GM12873 (cell line): ENCODE results near the gene INPP5K.

Experiments
- TF ChIP-seq, protein P1 (sequence below): IDR thresholded peaks from 2 replicates; pipeline ENCODE4 v1.5.1; 2012; ENCODE audit warnings: low read depth, mild to moderate bottlenecking, moderate library complexity, low read length, control low read depth; ENCODE audit not compliant: insufficient read depth; ENCODE audit errors: missing control alignments

The INPP5K gene

DNA sequence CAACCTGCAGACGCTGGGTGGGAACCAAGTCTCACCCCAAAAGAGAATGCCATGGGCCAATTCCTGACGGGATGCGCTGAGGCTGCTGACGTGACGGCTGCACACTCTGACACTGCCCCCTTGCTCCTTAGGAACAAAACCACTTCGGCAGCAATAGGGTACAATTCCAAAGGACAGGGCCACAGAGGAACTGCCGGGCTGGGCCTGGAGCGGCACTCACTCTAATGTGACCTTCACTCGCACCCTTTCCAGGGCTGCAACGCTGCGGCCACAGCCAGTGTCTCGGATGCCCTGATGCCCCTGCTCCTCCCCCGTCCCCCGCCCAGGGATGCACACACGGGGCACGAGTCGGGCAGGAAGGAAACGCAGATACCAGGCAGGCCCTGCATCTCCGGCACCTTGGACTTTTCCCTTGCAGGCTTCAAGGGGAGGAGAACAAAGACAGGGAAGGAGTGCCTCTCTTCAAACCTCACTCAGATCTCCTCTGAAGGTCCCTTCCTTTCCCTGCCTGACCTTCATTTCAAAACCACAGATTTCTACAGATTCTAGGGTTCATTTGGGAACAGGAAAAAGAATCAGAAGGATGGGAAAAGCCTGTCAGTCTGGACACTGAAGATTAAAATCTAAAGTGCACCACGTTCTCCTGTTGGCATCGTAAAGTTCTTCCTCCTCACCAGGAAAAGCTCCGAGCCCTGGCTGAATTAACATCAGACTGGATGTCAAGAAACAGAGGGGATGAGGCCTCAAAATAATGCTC lies 43.9 kb upstream of the INPP5K start:
- TF ChIP-seq, protein P1, sequence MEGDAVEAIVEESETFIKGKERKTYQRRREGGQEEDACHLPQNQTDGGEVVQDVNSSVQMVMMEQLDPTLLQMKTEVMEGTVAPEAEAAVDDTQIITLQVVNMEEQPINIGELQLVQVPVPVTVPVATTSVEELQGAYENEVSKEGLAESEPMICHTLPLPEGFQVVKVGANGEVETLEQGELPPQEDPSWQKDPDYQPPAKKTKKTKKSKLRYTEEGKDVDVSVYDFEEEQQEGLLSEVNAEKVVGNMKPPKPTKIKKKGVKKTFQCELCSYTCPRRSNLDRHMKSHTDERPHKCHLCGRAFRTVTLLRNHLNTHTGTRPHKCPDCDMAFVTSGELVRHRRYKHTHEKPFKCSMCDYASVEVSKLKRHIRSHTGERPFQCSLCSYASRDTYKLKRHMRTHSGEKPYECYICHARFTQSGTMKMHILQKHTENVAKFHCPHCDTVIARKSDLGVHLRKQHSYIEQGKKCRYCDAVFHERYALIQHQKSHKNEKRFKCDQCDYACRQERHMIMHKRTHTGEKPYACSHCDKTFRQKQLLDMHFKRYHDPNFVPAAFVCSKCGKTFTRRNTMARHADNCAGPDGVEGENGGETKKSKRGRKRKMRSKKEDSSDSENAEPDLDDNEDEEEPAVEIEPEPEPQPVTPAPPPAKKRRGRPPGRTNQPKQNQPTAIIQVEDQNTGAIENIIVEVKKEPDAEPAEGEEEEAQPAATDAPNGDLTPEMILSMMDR: no peak

DNA sequence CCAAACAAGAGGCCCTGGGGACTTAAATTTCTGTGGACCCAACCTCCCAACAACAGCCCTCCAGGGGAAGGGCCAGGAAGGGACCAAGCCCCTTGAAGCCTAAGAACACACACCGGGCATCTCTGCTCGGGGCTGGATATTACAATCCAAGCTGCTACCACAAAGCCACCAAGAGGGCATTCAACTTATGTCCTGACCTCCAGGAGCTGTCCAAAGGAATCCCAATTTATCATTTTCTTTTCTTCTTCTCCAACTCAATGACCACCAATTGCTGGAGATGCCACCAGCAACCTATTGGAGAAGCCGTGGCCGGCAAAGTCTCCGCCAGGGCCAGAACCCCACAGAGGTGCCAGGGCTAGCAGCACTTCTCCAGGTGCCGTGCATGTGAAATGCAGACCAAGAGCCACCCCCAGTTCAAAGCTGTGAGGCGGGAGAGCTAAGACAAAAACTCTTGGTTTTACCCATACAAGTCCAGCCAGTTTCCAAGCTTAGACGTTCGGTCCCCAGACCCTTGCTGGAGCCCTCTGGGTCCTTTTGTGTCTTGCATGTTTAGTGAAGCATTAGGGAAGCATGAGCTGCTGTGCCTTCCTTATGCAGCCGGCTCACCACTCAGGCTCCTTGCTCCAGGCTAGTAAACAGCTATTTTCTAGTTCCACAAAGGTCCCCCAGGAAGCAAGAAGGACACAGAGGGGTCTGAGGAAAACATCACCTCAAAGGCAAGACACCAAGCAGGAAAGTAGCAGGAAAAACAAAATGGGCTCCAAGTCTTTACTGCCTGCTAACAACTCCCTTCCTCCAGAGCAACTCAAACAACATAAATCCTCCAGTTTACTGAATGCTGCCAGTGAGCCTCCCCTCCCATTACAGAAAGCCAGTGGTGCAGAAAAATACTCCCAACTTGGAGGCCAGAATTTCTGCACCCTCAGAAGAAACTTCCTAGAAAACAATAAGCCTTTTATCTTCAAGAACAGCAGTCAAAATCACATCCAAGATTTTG lies 42.9 kb upstream of the INPP5K start:
- TF ChIP-seq, protein P1: no peak

DNA sequence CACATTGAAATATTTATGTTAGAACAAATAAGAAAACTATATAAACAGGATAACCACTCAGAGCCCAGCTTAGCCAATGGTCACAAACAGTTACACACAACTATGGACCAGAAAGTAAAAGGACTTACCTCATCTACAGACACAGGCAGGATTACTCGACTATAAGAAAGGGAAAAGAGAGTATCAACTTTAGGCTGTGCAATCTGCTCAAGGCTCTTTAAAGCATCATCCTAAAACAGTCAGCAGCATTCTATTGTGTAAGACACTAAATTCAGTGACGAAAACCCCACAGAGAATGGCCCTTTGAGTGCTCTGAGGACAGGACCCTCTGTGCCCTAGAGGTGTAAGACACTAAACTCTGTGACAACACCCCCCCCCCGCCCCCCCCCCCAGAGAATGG lies 42.0 kb upstream of the INPP5K start:
- TF ChIP-seq, protein P1: no peak

DNA sequence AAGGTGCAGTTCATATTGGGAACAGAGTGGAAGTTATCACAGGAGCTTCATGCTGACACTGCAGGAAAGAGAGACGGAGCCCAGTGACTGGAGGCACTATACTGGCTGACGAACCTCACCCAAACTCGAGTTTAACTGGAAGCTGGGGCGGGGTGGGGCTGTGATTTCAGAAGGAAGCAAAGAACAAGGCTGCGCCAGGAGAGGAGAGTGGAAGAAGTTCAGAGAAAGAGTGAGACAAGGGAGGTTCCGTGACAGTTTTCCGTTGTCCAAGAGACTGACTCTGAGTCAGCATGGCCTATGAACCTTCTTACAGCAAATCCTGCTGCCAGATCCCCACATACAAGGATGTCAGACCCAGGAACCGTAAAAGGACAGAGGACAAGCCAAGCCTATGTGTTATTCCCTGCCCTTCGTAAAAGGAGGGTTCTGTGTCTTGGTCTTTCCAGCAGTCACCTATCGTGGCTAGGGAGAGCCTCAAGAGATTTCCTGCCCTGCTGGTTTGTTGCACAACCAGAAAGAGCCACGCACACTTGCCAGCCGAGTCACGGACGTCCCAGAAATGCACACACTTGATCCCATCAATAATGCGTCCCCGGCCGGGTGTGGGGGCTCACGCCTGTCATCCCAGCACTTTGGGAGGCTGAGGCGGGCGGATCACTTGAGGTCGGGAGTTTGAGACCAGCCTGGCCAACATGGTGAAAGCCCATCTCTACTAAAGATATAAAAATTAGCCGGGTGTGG lies 41.1 kb upstream of the INPP5K start:
- TF ChIP-seq, protein P1: no peak

DNA sequence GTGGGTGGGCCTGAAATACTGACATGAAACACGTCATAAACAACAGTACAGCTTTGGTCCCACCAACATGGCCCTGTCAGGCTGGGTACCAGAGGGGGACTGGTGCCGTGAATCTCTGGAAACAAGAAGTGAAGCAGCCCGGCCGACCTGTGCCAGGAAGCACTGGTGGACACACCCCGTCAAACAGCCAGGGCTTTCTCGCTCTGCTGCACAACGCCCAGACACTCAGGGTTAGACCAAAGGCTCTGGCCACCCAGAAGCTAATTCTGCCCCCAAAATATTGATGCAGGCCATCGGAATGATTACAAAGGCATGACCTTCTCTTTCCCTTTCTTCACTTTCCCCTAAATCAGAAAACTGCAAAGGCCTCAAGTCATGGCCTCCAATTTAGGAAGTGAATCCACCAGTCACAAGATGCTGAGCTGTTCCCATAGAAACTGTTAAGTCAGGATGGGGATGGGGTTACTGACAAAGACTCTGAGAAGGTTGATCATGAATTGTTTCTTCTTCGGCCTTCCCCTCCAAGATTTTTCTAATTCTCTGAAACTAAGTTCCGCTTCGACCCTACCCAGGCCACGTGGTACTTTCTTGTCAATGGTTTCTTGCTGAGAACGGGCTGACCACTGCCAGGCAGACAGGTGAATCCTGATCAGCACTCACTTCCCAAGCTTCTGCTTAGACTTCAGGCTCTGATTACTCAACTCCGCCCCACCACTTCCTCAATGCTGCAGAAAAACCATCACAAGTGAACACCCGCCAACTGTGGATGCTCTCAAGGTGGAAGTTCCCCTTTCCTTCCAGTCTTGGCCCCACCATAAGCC lies 39.4 kb upstream of the INPP5K start:
- TF ChIP-seq, protein P1: no peak

DNA sequence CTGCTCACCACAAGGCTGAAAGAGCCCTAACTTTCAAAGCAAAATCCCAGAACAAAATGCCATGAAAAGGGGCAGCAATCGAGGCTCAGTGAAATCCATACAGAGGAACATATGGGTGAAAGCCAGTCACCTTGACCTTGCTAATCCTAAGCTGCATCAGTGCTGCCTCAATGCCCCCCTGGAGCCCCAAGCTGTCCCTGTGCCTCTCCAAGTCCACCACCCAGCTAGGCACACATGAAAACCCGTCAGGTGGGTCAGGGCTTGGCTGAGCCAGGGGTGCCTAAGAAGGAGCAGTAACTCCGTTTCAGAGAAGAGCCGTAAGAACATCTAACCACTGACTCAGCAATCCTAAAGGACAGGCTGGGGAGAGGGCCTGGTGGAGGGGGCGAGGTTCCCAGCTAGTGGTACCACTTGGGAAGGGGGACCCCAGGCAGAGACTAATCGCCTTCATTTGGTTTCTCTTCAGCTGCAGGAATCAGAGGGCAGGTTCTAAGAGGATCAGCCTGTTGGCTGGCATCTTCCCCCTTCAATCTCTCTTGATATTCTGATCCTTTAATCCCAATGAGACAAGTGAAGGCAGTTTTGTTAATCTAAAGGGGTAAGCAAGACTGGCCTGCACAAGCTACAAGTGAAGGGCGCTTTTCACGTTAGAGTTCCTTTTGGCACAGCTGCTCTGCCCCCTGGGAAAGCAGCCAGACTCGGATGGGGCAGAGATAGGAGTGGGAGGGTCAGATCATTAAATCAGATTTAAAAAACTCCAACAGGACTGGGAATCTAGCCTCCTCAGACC lies 38.5 kb upstream of the INPP5K start:
- TF ChIP-seq, protein P1: no peak
